Measurements from ENCODE around the gene OR5L1. TPM values are rescaled to one million over a fixed set of nuclear protein-coding genes. Genes with fewer than 3 reads are reported as not detected.

The OR5L1 gene
- total and polyA plus RNA-seq, 2 donors from 2014 or later: not detected

DNA sequence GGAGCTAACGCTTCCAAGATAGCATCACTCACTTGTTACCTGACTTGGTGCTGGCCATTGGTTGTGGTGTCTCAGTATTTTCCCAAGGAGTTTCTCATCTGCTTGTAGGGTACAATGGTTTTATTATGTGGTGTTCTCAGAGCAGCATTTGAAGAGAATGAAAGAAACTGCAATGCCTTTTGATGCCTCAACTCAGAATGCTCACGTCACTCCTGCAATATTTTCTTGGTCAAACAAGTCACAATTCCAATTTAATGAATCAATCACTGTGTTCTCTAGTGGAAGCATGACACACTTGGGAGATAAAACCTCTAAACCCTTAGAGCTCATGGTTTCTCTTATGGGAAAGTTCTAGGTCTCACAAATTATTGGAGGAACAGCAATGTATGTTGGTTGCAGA is 17.8 kb upstream of the OR5L1 start:
- Histone ChIP-seq H3K9ac (ENCODE audit: low read length in 3 of 3) (no peak overlapping the region), H3K36me3 (ENCODE audit: control insufficient read depth in 2 of 3, insufficient read depth in 3 of 3, low read length in 3 of 3) (no peaks in the 10 kb centered on the region), H3K4me1 (ENCODE audit: control insufficient read depth in 2 of 3, insufficient read depth in 2 of 3, low read depth in 1 of 3, low read length in 3 of 3) (no peaks in the 10 kb centered on the region), H3K27me3 (ENCODE audit: control insufficient read depth, insufficient read depth, low read length) (no peaks in the 10 kb centered on the region), H3K9me3 (ENCODE audit: control insufficient read depth in 2 of 3, insufficient read depth in 1 of 3, low read length in 3 of 3) (no peaks in the 10 kb centered on the region), H3K4me3 (ENCODE audit: low read length in 3 of 3) (no peak overlapping the region), H3K27ac (ENCODE audit: low read depth in 2 of 2, low read length in 2 of 2) (no peak overlapping the region)
- DNase-seq (no peak), FAIRE-seq (no peak)
- TF ChIP-seq CTCF (IDR thresholded peaks at IDR 0.05; ENCODE audit: borderline replicate concordance, extremely low read depth, insufficient read depth): no peak
- intact Hi-C loops (cut with DNase I): no loop called here

- no peak for FAIRE-seq
- no peaks in the 10 kb centered on the region for H3K4me1 ChIP-seq (ENCODE audit: control insufficient read depth in 2 of 3, insufficient read depth in 2 of 3, low read depth in 1 of 3, low read length in 3 of 3)
- no peak for TF ChIP-seq CTCF (IDR thresholded peaks at IDR 0.05; ENCODE audit: borderline replicate concordance, extremely low read depth, insufficient read depth)
Measured at GRCh38 chr11:55795256-55795655, 15.9 kb upstream of the OR5L1 start, which contains the start of gene OR5D14. OR5D14 (plus strand) TSS chr11:55795556; CDS start chr11:55795556, 0 bp downstream.

DNA sequence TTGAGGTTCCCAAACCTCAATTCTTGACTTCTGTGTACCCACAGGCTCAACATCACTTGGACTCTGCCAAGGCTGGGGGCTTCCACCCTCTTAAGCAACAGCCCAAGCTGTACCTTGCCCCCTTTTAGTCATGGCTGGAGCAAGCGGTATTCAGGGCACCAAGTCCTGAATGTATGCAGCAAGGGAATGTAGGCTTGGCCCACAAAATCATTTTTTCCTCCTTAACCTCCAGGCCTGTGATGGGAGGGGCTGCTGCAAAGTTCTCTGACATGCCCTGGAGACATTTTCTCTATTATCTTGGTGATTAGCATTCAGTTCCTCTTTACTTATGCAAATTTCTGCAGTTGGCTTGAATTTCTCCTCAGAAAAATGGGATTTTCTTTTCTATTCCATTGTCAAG is 4.9 kb upstream of the OR5L1 start:
- H3K27me3 ChIP-seq (ENCODE audit: control insufficient read depth, insufficient read depth, low read length): no peaks in the 10 kb centered on the region
- no peak overlapping the region for H3K4me3 ChIP-seq (ENCODE audit: low read length in 3 of 3)
- intact Hi-C loops (cut with DNase I): no loop called here
- TF ChIP-seq CTCF (IDR thresholded peaks at IDR 0.05; ENCODE audit: borderline replicate concordance, extremely low read depth, insufficient read depth): no peak
- FAIRE-seq: no peak
- no peak overlapping the region for H3K9ac ChIP-seq (ENCODE audit: low read length in 3 of 3)
- no peaks in the 10 kb centered on the region for H3K36me3 ChIP-seq (ENCODE audit: control insufficient read depth in 2 of 3, insufficient read depth in 3 of 3, low read length in 3 of 3)
- peaks cover 0 to 20% (median 0%) of the 10 kb centered on the region in 3 donors for H3K9me3 ChIP-seq (ENCODE audit: control insufficient read depth in 2 of 3, insufficient read depth in 1 of 3, low read length in 3 of 3)
- H3K27ac ChIP-seq (ENCODE audit: low read depth in 2 of 2, low read length in 2 of 2): no peak overlapping the region
- no peak for DNase-seq
- H3K4me1 ChIP-seq (ENCODE audit: control insufficient read depth in 2 of 3, insufficient read depth in 2 of 3, low read depth in 1 of 3, low read length in 3 of 3): no peaks in the 10 kb centered on the region

More at GRCh38 chr11:55795256-55795655, 15.9 kb upstream of the OR5L1 start, which contains the start of gene OR5D14:
- Histone ChIP-seq H3K9me3 (ENCODE audit: control insufficient read depth in 2 of 3, insufficient read depth in 1 of 3, low read length in 3 of 3) (no peaks in the 10 kb centered on the region), H3K36me3 (ENCODE audit: control insufficient read depth in 2 of 3, insufficient read depth in 3 of 3, low read length in 3 of 3) (no peaks in the 10 kb centered on the region), H3K27ac (ENCODE audit: low read depth in 2 of 2, low read length in 2 of 2) (no peak within 1 kb of the TSS), H3K27me3 (ENCODE audit: control insufficient read depth, insufficient read depth, low read length) (no peaks in the 10 kb centered on the region), H3K9ac (ENCODE audit: low read length in 3 of 3) (no peak within 1 kb of the TSS), H3K4me3 (ENCODE audit: low read length in 3 of 3) (no peak within 1 kb of the TSS)
- DNase-seq: no peak
- intact Hi-C loops (cut with DNase I): no loop called here

DNA sequence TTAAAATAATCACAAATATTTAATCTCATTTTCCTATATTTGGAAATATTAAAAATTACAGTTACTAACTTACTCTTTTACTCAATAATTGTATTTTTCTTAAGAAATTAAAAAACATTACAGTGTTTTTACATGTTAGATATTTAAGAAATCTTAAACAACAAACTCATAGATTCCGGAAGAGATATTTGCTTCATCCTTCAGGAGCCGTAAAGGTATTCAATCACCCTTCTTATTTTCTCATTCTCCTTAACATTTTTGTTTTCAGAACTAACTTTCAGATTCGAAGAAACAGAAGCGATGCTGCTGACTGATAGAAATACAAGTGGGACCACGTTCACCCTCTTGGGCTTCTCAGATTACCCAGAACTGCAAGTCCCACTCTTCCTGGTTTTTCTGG is 8.2 kb downstream of the OR5L1 start, which contains the start of gene OR5D18:
Gene OR5D18 (plus strand): TSS at position 301 of the 400 bp plus-strand sequence. CDS start 0 bp downstream, at position 301.
- no peaks in the 10 kb centered on the region for H3K36me3 ChIP-seq (ENCODE audit: control insufficient read depth in 2 of 3, insufficient read depth in 3 of 3, low read length in 3 of 3)
- no peaks in the 10 kb centered on the region for H3K4me1 ChIP-seq (ENCODE audit: control insufficient read depth in 2 of 3, insufficient read depth in 2 of 3, low read depth in 1 of 3, low read length in 3 of 3)
- intact Hi-C loops (cut with DNase I): no loop called here
- FAIRE-seq (peak; percentile 19), DNase-seq (no peak)
- no peak within 1 kb of the TSS for H3K27ac ChIP-seq (ENCODE audit: low read depth in 2 of 2, low read length in 2 of 2)
- no peak within 1 kb of the TSS for H3K9ac ChIP-seq (ENCODE audit: low read length in 3 of 3)
- H3K27me3 ChIP-seq (ENCODE audit: control insufficient read depth, insufficient read depth, low read length): no peaks in the 10 kb centered on the region
- no peak for TF ChIP-seq CTCF (IDR thresholded peaks at IDR 0.05; ENCODE audit: borderline replicate concordance, extremely low read depth, insufficient read depth)
- no peaks in the 10 kb centered on the region for H3K9me3 ChIP-seq (ENCODE audit: control insufficient read depth in 2 of 3, insufficient read depth in 1 of 3, low read length in 3 of 3)
- no peak within 1 kb of the TSS for H3K4me3 ChIP-seq (ENCODE audit: low read length in 3 of 3)
